Activated naive CD8-positive, alpha-beta T cell treated with anti-CD3 and anti-CD28 coated beads for 36 hours (primary cell): ENCODE results near the gene NCK1. TPM values are rescaled to one million over a fixed set of nuclear protein-coding genes. Genes with fewer than 3 reads are reported as not detected.
A peak's percentile ranks its signal among the peaks of the same experiment; 100 is the strongest.
"Not testable (repeated sequence)": the region's sequence is repeated elsewhere in the genome, so short reads cannot be mapped to it uniquely, and the experiment has no call there.

ENCODE experiments used
- DNase-seq: peaks from one replicate; pipeline ENCODE4 v3.0.0; 2021
- H3K27ac Mint-ChIP-seq: one replicate; pipeline ENCODE4 v1.8.0; 2022; ENCODE audit warnings: mild to moderate bottlenecking, moderate library complexity, mixed read lengths
- H3K27me3 Mint-ChIP-seq: one replicate; pipeline ENCODE4 v1.8.0; 2022; ENCODE audit warnings: mild to moderate bottlenecking, mixed read lengths
- H3K36me3 Mint-ChIP-seq: one replicate; pipeline ENCODE4 v1.8.0; 2021; ENCODE audit warnings: mild to moderate bottlenecking, mixed read lengths
- H3K4me1 Mint-ChIP-seq: one replicate; pipeline ENCODE4 v1.8.0; 2021; ENCODE audit warnings: mixed read lengths
- H3K4me3 Mint-ChIP-seq: one replicate; pipeline ENCODE4 v1.8.0; 2022; ENCODE audit warnings: mild to moderate bottlenecking, moderate library complexity, mixed read lengths
- H3K9me3 Mint-ChIP-seq: one replicate; pipeline ENCODE4 v1.8.0; 2022; ENCODE audit warnings: mixed read lengths
- total RNA-seq, 2 experiments: library from RNA; stranded (reverse); gene quantifications; one replicate each; pipeline ENCODE4 v1.2.3, GENCODE V29; 2021

The NCK1 gene
- total RNA-seq, 2 experiments from 2014 or later, result 25.5 to 27.7 TPM

DNA sequence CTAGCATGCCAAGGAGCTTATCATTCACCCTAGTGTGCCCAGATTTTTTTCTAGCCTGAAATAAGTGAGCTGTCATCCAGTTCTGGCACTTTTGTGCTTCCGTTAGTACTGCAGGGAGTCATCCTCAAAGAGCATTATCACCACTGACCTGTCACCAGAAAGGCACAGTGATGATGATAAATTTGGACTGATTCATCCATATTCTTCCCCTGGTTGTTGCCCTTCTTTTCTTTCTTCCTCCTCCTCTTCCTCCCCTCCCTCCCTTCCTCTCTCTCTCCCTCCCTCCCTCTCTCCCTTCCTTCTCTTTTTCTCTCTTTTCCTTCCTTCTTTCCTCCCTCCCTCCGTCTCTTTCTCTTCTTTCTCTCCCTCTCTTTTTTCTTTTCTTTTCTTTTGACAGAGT is 21.8 kb upstream of the NCK1 start:
- H3K27ac Mint-ChIP-seq, result no peak overlapping the region
- no peaks in the 10 kb centered on the region for H3K9me3 Mint-ChIP-seq
- H3K4me3 Mint-ChIP-seq, result no peak overlapping the region
- no peak for DNase-seq
- no peaks in the 10 kb centered on the region for H3K27me3 Mint-ChIP-seq
- peaks cover 20% of the 10 kb centered on the region for H3K36me3 Mint-ChIP-seq
- H3K4me1 Mint-ChIP-seq, result peaks cover 12% of the 10 kb centered on the region

DNA sequence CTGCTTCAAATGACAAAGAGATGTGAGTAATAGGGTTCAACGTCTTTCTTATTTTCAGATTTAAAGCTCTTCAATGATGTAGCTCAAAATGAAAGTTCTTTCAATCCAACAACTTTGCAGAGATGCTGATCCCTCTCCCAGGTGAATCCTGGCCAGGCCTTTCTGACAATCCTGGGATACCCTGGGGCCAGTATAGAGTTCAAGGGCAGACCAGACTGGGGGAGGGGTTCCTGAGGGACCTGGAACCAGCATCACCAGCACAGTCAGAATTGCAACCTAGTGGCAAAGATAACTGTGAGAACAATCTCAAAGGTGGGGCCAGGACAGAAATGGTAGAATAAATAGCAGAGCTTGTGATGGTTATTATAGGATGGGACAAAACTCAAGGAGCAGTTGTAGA is 19.7 kb upstream of the NCK1 start:
- DNase-seq, result no peak
- Mint-ChIP-seq H3K36me3 (peaks cover 21% of the 10 kb centered on the region), H3K4me3 (no peak overlapping the region), H3K4me1 (peaks cover 12% of the 10 kb centered on the region), H3K9me3 (no peaks in the 10 kb centered on the region), H3K27me3 (no peaks in the 10 kb centered on the region), H3K27ac (no peak overlapping the region)

DNA sequence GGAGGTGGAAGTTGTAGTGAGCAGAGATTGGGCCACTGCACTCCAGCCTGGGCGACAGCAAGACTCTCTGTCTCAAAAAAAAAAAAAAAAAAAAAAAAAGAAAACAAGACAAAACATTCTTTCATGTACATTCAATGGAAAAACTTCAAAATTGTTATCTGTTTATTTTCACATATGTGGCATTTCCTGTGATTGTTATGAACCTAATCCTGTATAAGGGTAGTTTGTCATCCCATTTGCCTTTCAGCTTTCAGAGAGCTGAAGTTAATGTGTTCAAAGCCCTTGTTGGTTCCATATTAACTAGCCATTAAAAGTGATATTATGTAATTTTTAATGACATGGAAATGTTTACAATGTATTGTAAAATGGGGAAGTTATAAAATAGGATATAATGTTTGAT is 17.3 kb upstream of the NCK1 start:
- no peak overlapping the region for H3K27ac Mint-ChIP-seq
- no peak for DNase-seq
- H3K27me3 Mint-ChIP-seq, result no peaks in the 10 kb centered on the region
- H3K4me3 Mint-ChIP-seq, result no peak overlapping the region
- peaks cover under 1% of the 10 kb centered on the region for H3K4me1 Mint-ChIP-seq
- H3K9me3 Mint-ChIP-seq, result no peaks in the 10 kb centered on the region
- H3K36me3 Mint-ChIP-seq, result peaks cover 19% of the 10 kb centered on the region

DNA sequence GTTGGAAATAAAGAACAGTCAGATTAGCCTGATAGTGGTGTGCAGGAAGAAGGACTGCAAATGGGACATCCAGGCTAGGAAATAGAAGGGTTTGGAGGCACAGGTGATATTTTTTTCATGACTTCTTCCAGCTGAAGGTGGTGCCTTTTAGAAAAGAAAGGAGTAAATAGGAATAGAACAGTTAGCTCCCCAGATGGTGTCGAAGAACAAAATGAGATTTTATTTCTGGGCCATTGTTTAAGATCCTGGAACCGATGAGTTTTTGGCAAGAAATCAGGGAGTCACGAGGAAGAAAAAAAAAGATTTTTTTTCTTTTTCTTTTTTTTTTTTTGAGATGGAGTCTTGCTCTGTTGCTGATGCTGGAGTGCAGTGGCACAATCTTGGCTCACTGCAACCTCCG is 9.8 kb upstream of the NCK1 start:
- Mint-ChIP-seq H3K36me3 (peaks cover 26% of the 10 kb centered on the region), H3K4me1 (peaks cover under 1% of the 10 kb centered on the region), H3K27ac (no peak overlapping the region), H3K27me3 (no peaks in the 10 kb centered on the region), H3K9me3 (peaks cover 2% of the 10 kb centered on the region), H3K4me3 (no peak overlapping the region)
- DNase-seq, result no peak

DNA sequence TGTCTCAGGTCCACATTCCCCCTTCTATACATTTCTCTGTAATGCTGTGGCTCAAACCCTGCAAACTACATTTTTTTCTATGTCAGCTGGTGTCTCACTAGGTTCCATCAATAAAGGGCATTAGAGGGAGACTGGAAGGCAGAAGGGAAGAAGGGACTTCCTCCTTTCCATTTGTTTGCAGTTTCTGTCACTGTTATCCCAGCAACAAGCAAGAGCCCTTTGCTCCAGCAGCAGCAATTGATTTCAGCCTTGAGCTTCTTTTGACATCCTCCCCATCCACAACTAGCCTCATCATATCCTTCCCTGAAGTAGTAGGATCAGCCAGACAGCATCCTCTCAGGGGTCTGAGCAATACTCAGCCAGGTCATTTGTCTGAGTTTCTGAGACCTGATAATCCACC is 5.3 kb upstream of the NCK1 start:
- H3K4me1 Mint-ChIP-seq, result peaks cover 17% of the 10 kb centered on the region
- peaks cover 2% of the 10 kb centered on the region for H3K9me3 Mint-ChIP-seq

DNA sequence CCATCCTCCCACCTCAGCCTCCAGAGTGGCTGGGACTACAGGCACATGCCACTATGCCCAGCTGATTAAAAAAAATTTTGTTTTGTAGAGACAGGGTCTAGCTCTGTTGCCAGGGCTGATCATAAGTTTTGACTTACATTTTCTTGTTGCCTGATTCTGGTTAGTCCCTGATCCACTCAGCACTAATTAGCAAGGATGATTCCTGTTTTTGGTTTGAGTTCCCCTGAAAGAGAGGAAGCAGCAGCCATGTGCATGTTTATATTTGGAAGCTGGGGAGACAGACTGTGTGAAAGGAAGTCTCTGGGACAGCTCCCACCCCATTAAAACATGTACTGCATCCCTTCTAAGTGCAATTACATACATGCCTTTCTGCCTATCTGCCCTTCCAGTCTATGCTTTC is 3.6 kb upstream of the NCK1 start:
- Mint-ChIP-seq H3K4me3 (no peak overlapping the region), H3K36me3 (peaks cover 39% of the 10 kb centered on the region), H3K4me1 (peaks cover 20% of the 10 kb centered on the region), H3K9me3 (peaks cover 2% of the 10 kb centered on the region), H3K27me3 (no peaks in the 10 kb centered on the region), H3K27ac (no peak overlapping the region)
- no peak for DNase-seq

More for the DNA sequence above, 5.3 kb upstream of the NCK1 start:
- Mint-ChIP-seq H3K36me3 (peaks cover 41% of the 10 kb centered on the region), H3K27me3 (no peaks in the 10 kb centered on the region), H3K27ac (no peak overlapping the region), H3K4me3 (no peak overlapping the region)
- no peak for DNase-seq

DNA sequence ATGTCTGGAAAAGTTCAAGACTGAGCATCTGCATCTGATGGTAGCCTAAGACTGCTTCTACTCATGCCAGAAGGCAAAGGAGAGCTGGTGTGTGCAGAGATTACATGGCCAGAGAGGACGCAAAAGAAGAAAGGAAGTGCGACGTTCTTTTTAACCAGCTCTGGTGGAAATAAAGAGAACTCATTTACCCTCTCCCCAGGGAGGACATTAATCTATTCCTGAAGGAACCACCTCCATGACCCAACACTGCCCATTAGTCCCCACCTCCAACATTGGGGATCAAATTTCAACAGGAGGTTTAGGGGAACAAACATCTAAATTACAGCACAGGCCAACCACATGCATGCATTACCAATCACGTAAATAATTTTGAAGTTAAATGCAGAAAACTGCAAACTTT is 1.5 kb upstream of the NCK1 start:
- no peak for DNase-seq
- Mint-ChIP-seq H3K4me1 (peaks cover 23% of the 10 kb centered on the region), H3K36me3 (peaks cover 35% of the 10 kb centered on the region), H3K9me3 (peaks cover 2% of the 10 kb centered on the region), H3K27ac (peak overlapping the region; percentile 96), H3K4me3 (peak overlapping the region; percentile 94), H3K27me3 (no peaks in the 10 kb centered on the region)

DNA sequence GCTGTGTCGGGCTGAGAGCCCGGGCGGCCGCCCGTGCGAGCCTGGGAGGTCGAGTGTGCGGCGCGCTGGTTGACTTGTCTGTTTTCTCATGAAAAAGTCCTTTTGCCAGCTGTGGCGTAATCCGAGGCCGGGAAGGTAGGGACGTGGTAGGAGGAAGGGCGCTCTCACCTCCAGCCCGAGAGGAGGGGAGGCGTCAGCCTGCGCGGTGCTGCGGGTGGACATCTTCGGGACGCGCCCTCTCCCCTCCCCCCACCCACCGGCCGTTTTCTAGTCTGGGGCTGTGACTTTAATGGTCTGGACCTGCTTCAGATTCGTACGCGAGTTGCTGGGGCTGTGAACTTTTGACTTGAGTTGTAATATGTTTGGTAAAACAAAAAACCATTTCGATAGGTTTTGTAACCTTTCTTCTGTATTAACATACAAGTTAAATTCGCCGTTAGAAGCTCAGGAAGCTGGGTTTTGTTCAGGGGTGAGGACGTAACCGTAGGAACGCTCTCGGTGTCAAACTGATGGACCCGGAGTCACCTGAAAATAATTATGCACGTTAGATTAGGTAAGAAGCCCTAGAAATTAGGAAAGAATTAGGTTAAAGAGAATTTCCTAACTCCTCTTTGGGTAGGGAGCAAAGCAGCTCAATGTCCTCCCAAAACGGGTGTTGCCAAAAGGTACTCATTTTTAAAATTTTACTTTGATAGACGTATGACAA is 762 bp downstream of the NCK1 start:
- DNase-seq, result peak; percentile 47
- Mint-ChIP-seq H3K27me3 (no peaks in the 10 kb centered on the region), H3K27ac (peak overlapping the region; percentile 96), H3K4me1 (peaks cover 32% of the 10 kb centered on the region), H3K36me3 (peaks cover 39% of the 10 kb centered on the region), H3K4me3 (peak overlapping the region; percentile 94), H3K9me3 (no peaks in the 10 kb centered on the region)

DNA sequence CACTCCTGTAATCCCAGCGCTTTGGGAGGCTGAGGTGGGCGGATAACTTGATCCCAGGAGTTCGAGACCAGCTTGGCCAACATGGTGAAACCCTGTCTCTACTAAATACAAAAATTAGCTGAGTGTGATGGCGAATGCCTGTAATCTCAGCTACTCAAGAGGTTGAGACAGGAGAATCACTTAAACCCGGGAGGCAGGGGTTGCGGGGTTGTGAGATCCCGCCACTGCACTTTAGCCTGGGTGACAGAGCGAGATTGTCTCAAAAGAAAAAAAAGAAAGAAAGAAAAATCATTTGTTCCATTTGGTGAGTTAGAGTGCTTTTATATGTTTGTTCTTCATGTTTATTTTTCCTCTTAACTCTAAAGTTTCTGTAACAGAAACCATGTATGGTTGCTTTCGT is 7.3 kb downstream of the NCK1 start:
- no peak for DNase-seq
- peaks cover 70% of the 10 kb centered on the region for H3K36me3 Mint-ChIP-seq
- no peak overlapping the region for H3K27ac Mint-ChIP-seq
- H3K4me3 Mint-ChIP-seq, result no peak overlapping the region
- peaks cover 35% of the 10 kb centered on the region for H3K4me1 Mint-ChIP-seq
- peaks cover 17% of the 10 kb centered on the region for H3K9me3 Mint-ChIP-seq
- H3K27me3 Mint-ChIP-seq, result no peaks in the 10 kb centered on the region

DNA sequence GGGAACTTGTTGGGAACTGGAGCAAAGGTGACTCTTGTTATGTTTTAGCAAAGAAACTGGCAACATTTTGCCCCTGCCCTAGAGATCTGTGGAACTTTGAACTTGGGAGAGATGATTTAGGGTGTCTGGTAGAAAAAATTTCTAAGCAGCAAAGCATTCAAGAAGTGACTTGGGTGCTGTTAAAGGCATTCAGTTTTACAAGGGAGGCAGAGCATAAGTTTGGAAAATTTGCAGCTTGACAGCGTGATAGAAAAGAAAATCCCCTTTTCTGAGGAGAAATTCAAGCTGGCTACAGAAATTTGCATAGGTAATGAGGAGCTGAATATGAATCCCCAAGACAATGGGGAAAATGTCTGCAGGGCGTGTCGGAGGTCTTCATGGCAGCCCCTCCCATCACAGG is 10.2 kb downstream of the NCK1 start:
- not testable (repeated sequence) for H3K27ac Mint-ChIP-seq, H3K4me3 Mint-ChIP-seq, DNase-seq, H3K27me3 Mint-ChIP-seq
- Mint-ChIP-seq H3K36me3 (peaks cover 71% of the 10 kb centered on the region), H3K4me1 (peaks cover 30% of the 10 kb centered on the region), H3K9me3 (peaks cover 21% of the 10 kb centered on the region)

DNA sequence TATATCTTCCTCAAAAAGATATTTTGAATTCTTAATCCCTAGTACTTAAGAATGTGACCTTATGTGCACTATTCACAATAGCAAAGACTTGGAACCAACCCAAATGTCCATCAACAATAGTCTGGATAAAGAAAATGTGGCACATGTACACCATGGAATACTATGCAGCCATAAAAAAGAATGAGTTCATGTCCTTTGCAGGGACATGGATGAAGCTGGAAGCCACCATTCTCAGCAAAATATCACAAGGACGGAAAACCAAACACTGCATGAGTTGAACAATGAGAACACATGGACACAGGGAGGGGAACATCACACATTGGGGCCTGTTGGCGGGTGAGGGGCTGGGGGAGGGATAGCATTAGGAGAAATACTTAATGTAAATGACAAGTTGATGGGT is 17.5 kb downstream of the NCK1 start:
- Mint-ChIP-seq H3K36me3 (peaks cover 47% of the 10 kb centered on the region), H3K9me3 (peaks cover 11% of the 10 kb centered on the region), H3K4me1 (peaks cover 30% of the 10 kb centered on the region)
- not testable (repeated sequence) for H3K27ac Mint-ChIP-seq, H3K4me3 Mint-ChIP-seq, DNase-seq, H3K27me3 Mint-ChIP-seq

DNA sequence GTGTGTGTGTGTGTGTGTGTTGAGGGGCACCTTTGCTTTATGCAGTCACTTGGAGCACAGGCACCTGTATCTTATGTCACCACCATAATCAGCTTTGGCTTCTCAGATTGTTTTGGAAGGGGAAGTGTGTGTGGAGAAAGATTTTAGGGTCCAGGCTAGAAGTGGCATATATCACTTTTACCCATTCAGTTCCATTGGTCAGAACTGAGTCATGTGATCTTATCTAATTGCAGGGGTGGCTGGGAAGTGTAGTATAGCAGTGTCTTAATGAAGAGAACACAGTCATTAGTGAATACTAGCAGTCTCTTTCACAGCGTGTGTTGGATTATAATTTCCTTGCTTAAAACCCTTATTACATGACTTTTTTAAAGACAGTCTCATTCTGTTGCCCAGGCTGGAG is 20.6 kb downstream of the NCK1 start:
- Mint-ChIP-seq H3K36me3 (peaks cover 39% of the 10 kb centered on the region), H3K27ac (peak overlapping the region; percentile 11), H3K27me3 (no peaks in the 10 kb centered on the region), H3K4me1 (peaks cover 50% of the 10 kb centered on the region), H3K4me3 (no peak overlapping the region), H3K9me3 (peaks cover 8% of the 10 kb centered on the region)
- no peak for DNase-seq

DNA sequence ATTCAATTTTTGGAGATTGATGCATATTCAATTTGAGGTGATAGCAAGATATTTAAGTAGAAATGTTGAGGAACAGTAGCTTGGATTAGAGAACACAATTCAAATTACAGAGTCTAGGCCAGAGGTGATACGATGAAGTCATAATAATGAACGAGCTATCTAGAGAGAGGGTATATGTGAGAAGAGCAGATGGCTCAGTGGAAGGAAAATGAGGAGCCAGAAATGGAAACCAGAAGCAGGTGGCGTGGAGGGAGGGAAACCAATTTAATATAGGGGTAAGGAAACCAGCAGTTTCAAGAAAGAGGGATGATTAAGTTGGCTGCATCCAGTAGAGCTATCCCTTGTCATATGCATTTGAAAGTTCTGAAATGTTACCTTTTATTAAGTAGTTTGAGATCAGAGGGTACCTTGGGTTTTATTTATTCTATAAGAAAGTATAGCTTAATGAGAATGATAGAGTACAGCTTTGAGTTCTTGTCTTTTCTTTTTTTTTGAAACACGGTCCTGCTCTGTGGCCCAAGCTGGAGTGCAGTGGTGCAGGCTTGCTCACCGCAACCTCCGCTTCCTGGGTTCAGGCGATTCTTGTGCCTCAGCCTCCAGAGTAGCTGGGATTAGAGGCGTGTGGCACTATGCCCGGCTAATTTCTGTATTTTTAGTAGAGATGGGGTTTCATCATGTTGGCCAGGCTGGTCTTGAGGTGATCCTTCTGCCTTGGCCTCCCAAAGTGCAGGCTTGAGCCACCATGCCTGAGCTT is 22.1 kb downstream of the NCK1 start:
- Mint-ChIP-seq H3K9me3 (peaks cover 6% of the 10 kb centered on the region), H3K27ac (peak overlapping the region; percentile 7), H3K4me1 (peaks cover 60% of the 10 kb centered on the region), H3K4me3 (no peak overlapping the region), H3K36me3 (peaks cover 34% of the 10 kb centered on the region), H3K27me3 (no peaks in the 10 kb centered on the region)
- DNase-seq, result no peak

DNA sequence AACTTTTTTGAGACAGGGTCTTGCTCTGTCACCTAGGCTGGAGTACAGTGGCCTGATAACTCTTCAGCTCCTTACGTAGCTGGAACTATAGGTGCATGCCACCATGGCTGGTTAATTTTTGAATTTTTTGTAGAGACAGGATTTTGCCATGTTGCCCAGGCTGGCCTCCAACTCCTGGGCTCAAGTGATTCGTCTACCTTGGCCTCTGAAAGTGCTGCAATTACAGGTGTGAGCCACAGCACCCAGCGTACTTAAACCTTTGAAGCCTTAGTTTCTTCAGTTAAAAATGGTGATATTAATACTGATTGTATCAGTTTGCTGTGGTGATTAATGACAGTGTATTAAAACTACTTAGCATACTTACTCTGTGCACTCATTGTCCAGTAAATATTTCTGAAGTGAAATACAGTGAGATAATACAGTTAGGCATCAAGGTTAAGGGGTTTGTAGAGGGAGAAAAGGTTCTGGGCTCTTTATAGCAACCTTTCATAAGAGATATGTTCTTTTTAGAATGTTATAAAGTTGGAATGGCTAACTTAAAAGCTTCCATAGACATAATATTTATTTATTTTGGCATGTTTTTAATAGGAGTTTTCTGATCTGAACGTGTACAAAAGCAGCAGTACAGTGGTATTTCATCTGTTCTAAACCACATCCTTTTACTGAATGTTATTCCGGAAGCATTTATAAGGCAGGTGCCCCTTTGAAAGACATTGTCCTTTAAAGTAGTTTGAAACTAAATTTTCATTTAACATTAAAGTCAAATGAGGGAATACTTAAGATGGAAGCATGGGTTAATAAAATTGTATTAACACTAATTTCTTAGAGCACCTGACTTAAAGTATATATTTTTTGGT is 23.6 kb downstream of the NCK1 start:
- Mint-ChIP-seq H3K36me3 (peaks cover 37% of the 10 kb centered on the region), H3K4me3 (peak overlapping the region; percentile 39), H3K27me3 (no peaks in the 10 kb centered on the region), H3K9me3 (peaks cover 6% of the 10 kb centered on the region), H3K4me1 (peaks cover 61% of the 10 kb centered on the region), H3K27ac (peak overlapping the region; percentile 76)
- DNase-seq, result no peak

DNA sequence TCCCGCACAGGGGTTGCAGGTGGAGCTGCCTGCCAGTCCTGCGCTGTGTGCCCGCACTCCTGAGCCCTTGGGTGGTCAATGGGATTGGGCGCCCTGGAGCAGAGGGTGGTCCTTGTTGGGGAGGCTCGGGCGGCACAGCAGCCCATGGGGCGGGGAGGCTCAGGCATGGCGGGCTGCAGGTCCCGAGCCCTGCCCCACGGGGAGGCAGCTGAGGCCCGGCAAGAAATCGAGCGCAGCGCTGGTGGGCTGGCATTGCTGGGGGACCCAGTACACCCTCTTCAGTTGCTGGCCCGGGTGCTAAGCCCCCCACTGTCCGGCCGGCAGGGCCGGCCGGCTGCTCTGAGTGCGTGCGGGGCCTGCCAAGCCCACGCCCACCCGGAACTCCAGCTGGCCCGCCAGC is 27.9 kb downstream of the NCK1 start:
- no peak overlapping the region for H3K27ac Mint-ChIP-seq
- peaks cover 55% of the 10 kb centered on the region for H3K4me1 Mint-ChIP-seq

More for the DNA sequence above, 27.9 kb downstream of the NCK1 start:
- no peak for DNase-seq
- H3K36me3 Mint-ChIP-seq, result peaks cover 57% of the 10 kb centered on the region
- H3K27me3 Mint-ChIP-seq, result no peaks in the 10 kb centered on the region
- H3K9me3 Mint-ChIP-seq, result peaks cover 9% of the 10 kb centered on the region
- H3K4me3 Mint-ChIP-seq, result no peak overlapping the region
